Measurements from ENCODE around the gene ANKRD12.
"Not testable (repeated sequence)": the region's sequence is repeated elsewhere in the genome, so short reads cannot be mapped to it uniquely, and the experiment has no call there.

The ANKRD12 gene

GRCh38 chr18:9234528-9234927 lies 97.9 kb downstream of the ANKRD12 start:
- no peak for DNase-seq

- no peak for DNase-seq
Measured at GRCh38 chr18:9237981-9238380, 101.4 kb downstream of the ANKRD12 start.

GRCh38 chr18:9239720-9240119 lies 103.1 kb downstream of the ANKRD12 start:
- DNase-seq: no peak

GRCh38 chr18:9240270-9240669 lies 103.7 kb downstream of the ANKRD12 start:
- no peak for DNase-seq

GRCh38 chr18:9243029-9243428 lies 106.4 kb downstream of the ANKRD12 start:
- DNase-seq: no peak

- DNase-seq: no peak
Measured at GRCh38 chr18:9244376-9244775, 107.8 kb downstream of the ANKRD12 start.

GRCh38 chr18:9248661-9249060 lies 112.1 kb downstream of the ANKRD12 start:
- DNase-seq: no peak

- no peak for DNase-seq
Measured at GRCh38 chr18:9249254-9249653, 112.7 kb downstream of the ANKRD12 start.

- DNase-seq: no peak
Measured at GRCh38 chr18:9259173-9259572, 122.6 kb downstream of the ANKRD12 start.

DNA sequence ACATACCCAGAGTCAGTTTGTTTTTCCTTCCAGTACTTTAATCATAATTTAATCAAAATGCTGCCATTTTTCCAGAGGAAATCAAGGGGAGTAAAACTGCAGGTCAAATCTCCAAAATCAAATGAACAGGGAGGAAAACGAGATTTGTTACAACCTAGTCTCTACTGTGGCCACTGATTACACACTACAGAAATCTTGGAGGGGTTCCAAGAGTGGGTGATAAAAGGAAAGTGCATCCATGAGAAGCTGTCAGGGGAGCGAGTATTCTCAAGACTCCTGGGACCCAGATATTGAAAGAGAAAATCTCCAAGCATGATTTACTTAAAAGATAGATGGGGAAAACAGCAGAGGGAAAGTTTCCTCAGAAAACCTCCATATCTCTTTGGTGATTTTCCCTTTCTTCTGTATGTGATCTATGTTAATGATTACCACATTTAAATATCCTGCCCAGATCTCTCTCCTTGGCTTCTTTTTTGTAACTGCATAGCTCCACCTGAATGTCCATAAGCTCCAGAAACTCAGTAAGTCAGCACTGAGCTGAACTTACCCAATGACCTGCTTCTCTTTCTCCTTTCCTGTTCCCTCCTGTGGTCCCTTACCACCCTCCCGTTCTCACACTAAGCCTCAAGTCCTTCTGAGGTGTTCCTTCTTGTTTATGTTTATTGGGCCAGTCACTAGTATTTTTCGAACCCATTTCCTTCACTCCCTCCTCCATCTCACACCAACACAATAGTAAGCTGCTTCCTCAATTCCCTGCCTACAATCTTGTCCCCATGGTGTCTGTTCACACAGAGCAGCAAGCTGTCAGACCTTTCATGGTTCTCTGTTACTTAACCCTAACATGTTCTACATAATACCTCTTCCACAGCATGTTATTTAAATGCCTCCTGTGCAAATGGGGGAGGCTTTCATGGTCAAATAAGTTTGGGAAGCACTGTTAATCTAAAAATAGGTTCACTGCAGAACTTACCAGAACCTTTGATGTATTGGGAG lies 124.1 kb downstream of the ANKRD12 start:
- DNase-seq: no peak

- no peak for DNase-seq
Measured at GRCh38 chr18:9263264-9263663, 126.7 kb downstream of the ANKRD12 start.

DNA sequence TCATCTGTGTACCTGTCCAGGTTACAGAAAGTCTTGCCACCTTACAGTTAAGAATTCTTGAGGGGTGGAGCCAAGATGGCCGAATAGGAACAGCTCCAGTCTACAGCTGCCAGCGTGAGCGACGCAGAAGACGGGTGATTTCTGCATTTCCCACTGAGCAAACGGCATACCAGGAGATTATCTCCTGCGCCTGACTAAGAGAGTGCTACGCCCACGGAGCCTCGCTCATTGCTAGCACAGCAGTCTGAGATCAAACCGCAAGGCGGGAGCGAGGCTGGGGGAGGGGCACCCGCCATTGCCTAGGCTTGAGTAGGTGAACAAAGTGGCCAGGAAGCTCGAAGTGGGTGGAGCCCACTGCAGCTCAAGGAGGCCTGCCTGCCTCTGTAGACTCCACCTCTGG lies 128.2 kb downstream of the ANKRD12 start:
- not testable (repeated sequence) for DNase-seq

GRCh38 chr18:9273221-9273620 lies 136.6 kb downstream of the ANKRD12 start:
- DNase-seq: no peak

DNA sequence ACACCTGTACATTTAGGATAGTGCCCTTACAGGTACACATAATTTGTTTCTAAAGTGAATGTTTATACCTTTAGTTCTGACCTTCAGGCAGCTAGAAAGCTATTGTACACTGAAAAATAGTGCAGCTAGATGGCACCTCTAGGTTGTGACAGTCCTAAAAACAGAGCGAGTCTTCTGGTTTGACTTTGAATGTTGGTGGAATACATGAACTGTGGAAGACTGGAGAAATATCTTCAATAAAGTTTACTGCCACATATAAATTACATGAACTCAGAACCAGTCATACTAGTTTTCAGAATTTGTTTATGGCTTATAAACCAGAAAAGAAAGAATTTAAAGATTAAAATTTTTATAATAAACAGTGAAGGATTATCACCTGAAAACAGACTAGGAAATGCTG lies 139.3 kb downstream of the ANKRD12 start:
- no peak for DNase-seq

GRCh38 chr18:9278028-9278427 lies 141.4 kb downstream of the ANKRD12 start:
- DNase-seq: no peak

- DNase-seq: no peak
Measured at GRCh38 chr18:9280849-9281248, 144.3 kb downstream of the ANKRD12 start.

GRCh38 chr18:9281780-9282179 lies 145.2 kb downstream of the ANKRD12 start:
- DNase-seq: no peak

GRCh38 chr18:9283791-9284190 lies 147.2 kb downstream of the ANKRD12 start:
- DNase-seq: no peak

GRCh38 chr18:9285604-9286003 lies 149.0 kb downstream of the ANKRD12 start:
- DNase-seq: no peak

DNA sequence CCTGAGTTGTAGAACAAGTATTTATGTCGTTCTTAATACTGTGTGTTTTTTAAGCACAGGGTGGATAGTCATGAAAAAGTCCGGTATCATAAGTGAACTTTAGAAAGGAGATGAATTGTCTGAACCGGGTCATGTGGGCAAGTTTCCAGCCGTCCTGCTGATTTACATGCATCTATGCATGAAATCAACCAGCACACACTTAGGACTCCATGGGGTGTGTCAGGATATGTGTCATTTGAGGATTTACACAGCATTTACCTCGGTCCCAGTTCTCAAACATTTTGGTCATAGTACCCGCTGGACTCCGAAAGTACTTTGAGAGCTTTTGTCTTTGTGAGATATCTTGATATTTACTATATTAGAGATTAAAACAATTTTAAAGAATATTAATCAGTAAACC lies 150.5 kb downstream of the ANKRD12 start:
- DNase-seq: no peak

DNA sequence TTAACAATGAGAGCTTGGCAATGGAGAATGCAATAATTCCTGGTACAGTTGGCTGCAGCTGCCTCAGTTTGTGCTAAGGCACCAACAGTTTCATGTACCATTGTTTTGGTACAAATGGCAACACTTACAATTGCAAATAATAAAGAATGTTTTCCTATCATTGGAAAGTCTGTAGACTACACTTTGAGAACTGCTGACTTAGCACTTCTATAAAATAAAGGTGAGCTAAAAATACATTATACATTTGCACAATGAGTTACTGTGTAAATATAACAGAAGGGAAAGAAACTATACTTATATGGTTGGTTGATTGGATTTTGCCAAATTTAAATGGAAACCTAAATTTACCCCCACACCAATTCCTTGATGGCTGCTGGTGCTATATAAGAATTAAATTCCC lies 153.1 kb downstream of the ANKRD12 start:
- DNase-seq: no peak

DNA sequence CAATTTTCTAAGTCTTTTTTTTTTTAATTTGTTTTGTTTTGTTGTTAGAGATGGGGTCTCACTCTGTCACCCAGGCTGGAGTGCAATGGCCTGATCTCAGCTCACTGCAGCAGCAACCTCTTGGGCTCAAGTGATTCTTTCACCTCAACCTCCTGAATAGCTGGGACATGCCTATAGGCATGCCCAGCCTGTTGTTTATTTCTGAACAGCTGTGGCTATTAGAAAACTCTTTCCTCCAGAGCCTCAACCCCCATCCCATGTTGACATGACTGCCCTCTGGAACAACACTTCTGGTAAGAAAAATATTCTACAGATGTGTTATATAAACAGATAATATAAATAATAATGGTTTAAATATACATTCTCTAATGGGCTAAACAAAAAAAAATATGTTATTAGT lies 153.6 kb downstream of the ANKRD12 start:
- DNase-seq: no peak

DNA sequence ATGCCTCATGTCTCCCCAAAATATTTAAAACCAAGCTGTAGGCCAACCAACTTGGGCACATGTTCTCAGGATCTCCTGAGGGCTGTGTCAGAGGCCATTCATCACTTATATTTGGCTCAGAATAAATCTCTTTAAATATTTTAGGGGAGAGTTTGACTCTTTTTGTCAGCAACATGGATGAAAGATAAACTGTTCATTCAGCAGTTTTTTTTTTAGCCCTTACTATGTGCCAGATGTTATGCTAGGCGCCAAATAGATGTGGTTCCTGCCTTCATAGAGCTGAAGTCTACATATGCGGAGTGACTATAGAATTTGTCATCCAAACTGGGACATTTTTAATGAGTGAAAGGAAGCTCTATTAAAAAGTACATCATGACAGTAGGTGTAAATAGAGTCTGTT lies 155.5 kb downstream of the ANKRD12 start:
- no peak for DNase-seq

GRCh38 chr18:9293948-9294347 lies 157.4 kb downstream of the ANKRD12 start:
- DNase-seq: no peak
